ENCODE results near the gene TCEA2.

The TCEA2 gene

DNA sequence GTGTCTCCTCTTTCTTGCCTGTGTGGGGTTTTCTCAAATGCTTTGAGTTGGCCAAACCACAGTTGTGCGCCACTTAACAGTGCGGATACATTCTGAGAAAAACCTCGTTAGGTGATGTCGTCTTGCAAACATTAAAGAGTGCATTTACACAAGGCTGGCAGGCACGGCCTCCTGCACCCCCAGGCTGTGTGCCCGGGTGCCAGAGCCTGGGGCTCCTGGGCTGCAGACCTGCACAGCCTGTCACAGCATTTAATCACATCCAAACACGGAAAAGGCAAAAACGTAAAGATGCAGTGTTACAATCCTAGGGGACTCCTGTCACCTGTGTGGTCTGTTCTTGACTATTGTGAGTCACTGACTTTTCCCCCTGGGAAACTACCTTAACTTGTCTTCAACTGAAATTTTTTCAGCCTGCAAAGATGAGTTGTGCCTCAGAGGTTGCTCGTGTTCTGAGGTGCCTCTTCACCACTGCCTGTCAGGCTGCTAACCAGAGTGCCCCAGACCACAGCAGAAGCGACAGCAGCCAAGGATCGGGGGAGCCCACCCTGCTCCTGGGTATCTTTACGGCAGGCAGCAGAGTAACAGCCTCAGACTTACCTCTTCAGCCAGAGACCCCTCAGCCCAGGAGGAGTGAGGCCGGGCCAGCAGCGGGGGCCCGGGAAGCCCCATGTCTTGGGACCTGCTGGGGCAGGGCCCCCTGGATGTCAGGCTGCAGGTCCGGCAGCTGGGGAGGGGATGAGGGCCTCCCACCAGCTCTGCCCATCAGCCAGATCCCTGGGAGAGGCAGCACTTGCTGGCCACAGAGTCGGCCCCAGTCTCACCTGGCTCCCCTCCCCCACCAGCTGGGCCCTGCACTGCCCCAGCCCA, 27.7 kb upstream of the TCEA2 start:
- H3K4me3 ChIP-seq (ENCODE audit: low read depth in 1 of 2, low read length in 1 of 2) = no peak overlapping the region
- no peak overlapping the region for H3K27ac ChIP-seq
- H3K9me3 ChIP-seq = no peaks in the 10 kb centered on the region
- peaks cover 47% of the 10 kb centered on the region for H3K27me3 ChIP-seq
- H3K36me3 ChIP-seq = peaks cover 54% of the 10 kb centered on the region
- peaks cover 10 to 22% of the 10 kb centered on the region in 2 experiments for H3K4me1 ChIP-seq (ENCODE audit: control insufficient read depth in 1 of 2, insufficient read depth in 1 of 2, low read depth in 1 of 2, low read length in 1 of 2)
- TF ChIP-seq, protein P1, sequence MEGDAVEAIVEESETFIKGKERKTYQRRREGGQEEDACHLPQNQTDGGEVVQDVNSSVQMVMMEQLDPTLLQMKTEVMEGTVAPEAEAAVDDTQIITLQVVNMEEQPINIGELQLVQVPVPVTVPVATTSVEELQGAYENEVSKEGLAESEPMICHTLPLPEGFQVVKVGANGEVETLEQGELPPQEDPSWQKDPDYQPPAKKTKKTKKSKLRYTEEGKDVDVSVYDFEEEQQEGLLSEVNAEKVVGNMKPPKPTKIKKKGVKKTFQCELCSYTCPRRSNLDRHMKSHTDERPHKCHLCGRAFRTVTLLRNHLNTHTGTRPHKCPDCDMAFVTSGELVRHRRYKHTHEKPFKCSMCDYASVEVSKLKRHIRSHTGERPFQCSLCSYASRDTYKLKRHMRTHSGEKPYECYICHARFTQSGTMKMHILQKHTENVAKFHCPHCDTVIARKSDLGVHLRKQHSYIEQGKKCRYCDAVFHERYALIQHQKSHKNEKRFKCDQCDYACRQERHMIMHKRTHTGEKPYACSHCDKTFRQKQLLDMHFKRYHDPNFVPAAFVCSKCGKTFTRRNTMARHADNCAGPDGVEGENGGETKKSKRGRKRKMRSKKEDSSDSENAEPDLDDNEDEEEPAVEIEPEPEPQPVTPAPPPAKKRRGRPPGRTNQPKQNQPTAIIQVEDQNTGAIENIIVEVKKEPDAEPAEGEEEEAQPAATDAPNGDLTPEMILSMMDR (IDR thresholded peaks at IDR 0.05) = no peak

DNA sequence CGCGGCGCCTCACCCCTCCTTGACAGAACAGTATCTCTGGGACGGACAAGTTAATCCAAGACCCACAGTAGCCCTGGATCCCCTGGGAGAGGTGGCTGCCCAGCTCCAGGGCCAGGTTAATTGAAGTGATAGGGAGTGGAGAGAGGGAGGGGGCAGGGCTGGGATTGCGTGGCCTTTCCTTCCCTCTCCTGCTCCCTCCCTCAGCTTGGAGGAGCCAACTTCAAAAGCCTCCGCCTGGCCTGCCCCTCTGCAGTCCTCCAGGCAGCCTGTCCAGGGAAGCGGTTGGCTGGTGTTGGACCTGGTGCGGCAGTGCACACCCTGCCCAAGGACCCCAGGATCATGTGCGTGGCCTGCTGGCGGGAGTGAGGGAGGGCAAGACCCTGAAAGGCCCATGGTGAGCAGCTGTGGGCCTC, 27.1 kb upstream of the TCEA2 start, which contains the start of gene C20orf204:
C20orf204 (plus strand) TSS at position 250 of the 413 bp plus-strand sequence; CDS start at position 392, 142 bp downstream.
- no peak within 1 kb of the TSS for H3K4me3 ChIP-seq (ENCODE audit: low read depth in 1 of 2, low read length in 1 of 2)
- no peaks in the 10 kb centered on the region for H3K9me3 ChIP-seq
- H3K27ac ChIP-seq = no peak within 1 kb of the TSS
- H3K36me3 ChIP-seq = peaks cover 48% of the 10 kb centered on the region
- peaks cover 53% of the 10 kb centered on the region for H3K27me3 ChIP-seq
- TF ChIP-seq, protein P1 (IDR thresholded peaks at IDR 0.05) = no peak
- peaks cover 10 to 22% of the 10 kb centered on the region in 2 experiments for H3K4me1 ChIP-seq (ENCODE audit: control insufficient read depth in 1 of 2, insufficient read depth in 1 of 2, low read depth in 1 of 2, low read length in 1 of 2)

DNA sequence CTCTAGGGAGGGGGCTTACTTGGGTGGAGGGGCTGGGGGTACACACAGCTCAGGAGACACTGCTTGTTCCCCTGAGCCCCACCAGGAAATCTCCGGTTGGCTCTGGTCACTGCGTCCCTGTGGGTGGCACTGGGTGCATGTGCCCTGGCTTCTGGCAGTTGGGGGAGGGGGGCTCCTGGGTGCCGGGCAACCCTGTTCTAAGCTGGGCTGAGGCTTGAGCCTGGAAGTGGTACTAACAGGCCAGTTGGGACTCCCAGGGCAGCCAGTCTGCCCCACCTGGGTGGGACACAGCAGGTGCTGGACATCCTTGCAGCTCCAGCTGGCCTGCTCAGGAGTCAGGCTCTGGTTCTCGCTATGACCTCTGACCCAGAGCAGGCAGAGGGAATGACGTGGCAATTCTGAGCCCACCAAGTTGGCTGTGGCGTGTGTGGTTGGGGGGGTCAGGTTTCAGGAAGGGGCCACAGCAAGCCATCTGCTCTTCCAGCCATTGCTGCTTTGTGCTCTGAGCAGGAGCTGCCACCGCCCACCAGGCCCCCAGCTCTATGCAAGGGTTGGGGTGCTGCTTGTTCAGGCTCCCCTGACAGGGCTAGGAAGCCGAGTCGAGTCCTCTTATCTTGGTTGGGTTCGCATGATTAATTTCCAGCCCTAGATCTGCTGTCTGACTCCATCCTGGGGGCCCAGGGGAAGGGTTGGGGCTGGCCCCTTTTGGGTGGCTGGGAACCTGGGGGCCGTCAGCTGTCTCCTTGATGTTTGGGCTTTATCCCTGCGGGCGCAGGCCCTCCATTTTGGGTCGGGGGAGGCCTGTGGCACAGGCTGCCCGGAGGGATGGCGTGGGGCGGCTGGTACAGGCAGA, 26.4 kb upstream of the TCEA2 start:
- Histone ChIP-seq H3K4me1 (ENCODE audit: control insufficient read depth in 1 of 2, insufficient read depth in 1 of 2, low read depth in 1 of 2, low read length in 1 of 2) (peaks cover 14 to 26% of the 10 kb centered on the region in 2 experiments), H3K27ac (no peak overlapping the region), H3K9me3 (no peaks in the 10 kb centered on the region), H3K36me3 (peaks cover 42% of the 10 kb centered on the region), H3K27me3 (peaks cover 60% of the 10 kb centered on the region), H3K4me3 (ENCODE audit: low read depth in 1 of 2, low read length in 1 of 2) (no peak overlapping the region)
- TF ChIP-seq, protein P1 (IDR thresholded peaks at IDR 0.05) = no peak

DNA sequence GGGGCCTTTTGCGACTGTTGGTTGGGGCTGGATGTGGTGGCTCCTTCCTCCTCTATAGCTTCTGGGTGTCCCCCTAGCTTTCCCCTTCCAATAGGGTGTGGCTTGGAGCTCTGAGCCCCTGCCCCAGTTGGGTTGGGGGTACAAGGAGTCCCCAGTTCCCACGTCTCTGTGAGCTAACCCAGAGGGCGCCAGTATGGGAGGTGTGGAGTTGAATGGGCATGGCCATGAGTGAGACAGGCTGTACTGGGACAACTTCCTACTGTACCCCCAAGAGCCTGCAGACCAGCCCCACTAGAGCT, 25.9 kb upstream of the TCEA2 start:
- TF ChIP-seq, protein P1 (IDR thresholded peaks at IDR 0.05) = no peak
- H3K4me1 ChIP-seq (ENCODE audit: control insufficient read depth in 1 of 2, insufficient read depth in 1 of 2, low read depth in 1 of 2, low read length in 1 of 2) = peaks cover 19 to 32% of the 10 kb centered on the region in 2 experiments
- H3K4me3 ChIP-seq (ENCODE audit: low read depth in 1 of 2, low read length in 1 of 2) = no peak overlapping the region
- H3K27me3 ChIP-seq = peaks cover 65% of the 10 kb centered on the region
- H3K9me3 ChIP-seq = no peaks in the 10 kb centered on the region
- no peak overlapping the region for H3K27ac ChIP-seq
- H3K36me3 ChIP-seq = peaks cover 36% of the 10 kb centered on the region

DNA sequence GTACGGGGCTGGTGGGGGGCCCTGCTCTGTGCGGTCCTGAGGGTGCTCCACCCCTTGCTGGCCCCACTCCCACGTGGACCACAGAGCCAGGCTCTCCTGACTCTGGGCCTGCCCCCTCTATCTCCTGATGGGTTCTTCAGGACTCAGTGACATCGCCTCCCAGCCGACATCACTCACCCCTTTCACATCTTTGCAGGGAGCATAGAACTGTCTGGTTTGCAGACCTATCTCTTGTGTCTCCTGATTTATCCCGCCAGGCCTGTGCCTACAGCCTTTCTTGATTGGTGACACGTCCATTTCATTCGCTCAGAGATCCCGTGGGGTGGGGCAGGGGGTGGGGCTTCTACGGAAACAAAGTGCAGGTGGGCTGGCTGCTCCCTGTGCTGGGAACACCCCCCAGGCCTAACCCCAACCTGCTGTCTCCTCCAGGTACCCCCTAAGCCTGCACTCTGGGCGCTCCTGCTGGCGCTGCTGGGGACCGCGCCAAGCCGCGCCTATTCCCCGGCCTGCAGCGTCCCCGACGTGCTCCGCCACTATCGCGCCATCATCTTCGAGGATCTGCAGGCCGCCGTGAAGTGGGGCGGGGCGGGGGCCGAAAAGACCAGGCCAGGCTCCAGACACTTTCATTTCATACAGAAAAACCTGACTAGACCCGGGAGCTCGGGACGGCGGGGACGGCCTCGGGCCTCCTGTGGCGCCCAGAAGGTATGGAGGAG, 25.3 kb upstream of the TCEA2 start:
- Histone ChIP-seq H3K4me3 (ENCODE audit: low read depth in 1 of 2, low read length in 1 of 2) (peak overlapping the region in 1 of 2 experiments; percentile 69), H3K9me3 (no peaks in the 10 kb centered on the region), H3K36me3 (peaks cover 31% of the 10 kb centered on the region), H3K27me3 (peaks cover 70% of the 10 kb centered on the region), H3K4me1 (ENCODE audit: control insufficient read depth in 1 of 2, insufficient read depth in 1 of 2, low read depth in 1 of 2, low read length in 1 of 2) (peaks cover 22 to 36% of the 10 kb centered on the region in 2 experiments), H3K27ac (no peak overlapping the region)
- TF ChIP-seq, protein P1 (IDR thresholded peaks at IDR 0.05) = no peak

All from neutrophil (primary cell).